Neural cell (in vitro differentiated cells): ENCODE measurements around the gene CLSTN2.

Source experiments
- CTCF ChIP-seq: fragments of 450-650 bp; IDR thresholded peaks from 2 replicates; pipeline ENCODE4 v1.5.1; 2014; ENCODE audit warnings: antibody characterized with exemption, mild to moderate bottlenecking, moderate library complexity; ENCODE audit not compliant: poor library complexity, severe bottlenecking
- EP300 ChIP-seq: fragments of 450-650 bp; conservative IDR thresholded peaks from 2 replicates; pipeline ENCODE4 v1.6.1; 2014; ENCODE audit warnings: antibody characterized with exemption, mild to moderate bottlenecking, moderate library complexity; ENCODE audit not compliant: poor library complexity, severe bottlenecking
- EZH2 ChIP-seq: fragments of 200-600, 300-800 bp; shearing (Covaris generic), sonication (generic); IDR thresholded peaks from 2 replicates; pipeline ENCODE4 v1.6.1; 2014; ENCODE audit warnings: antibody characterized with exemption, low read length, borderline replicate concordance, mild to moderate bottlenecking; ENCODE audit not compliant: insufficient read depth, poor library complexity, severe bottlenecking
- RAD21 ChIP-seq: fragments of 450-650 bp; conservative IDR thresholded peaks from 2 replicates; pipeline ENCODE4 v1.6.1; 2014; ENCODE audit warnings: antibody characterized with exemption, mild to moderate bottlenecking, moderate library complexity
- REST ChIP-seq: IDR thresholded peaks from 2 replicates; pipeline ENCODE4 v1.6.1; 2012; ENCODE audit warnings: borderline replicate concordance
- SMC3 ChIP-seq: fragments of 450-650 bp; conservative IDR thresholded peaks from 2 replicates; pipeline ENCODE4 v1.6.1; 2014; ENCODE audit warnings: antibody characterized with exemption, mild to moderate bottlenecking, moderate library complexity; ENCODE audit not compliant: poor library complexity
- TAF1 ChIP-seq: IDR thresholded peaks from 2 replicates; pipeline ENCODE4 v1.6.1; 2012; ENCODE audit warnings: low read depth

GRCh38 chr3:140265302-140265701, 330.3 kb downstream of the CLSTN2 start:
- TF ChIP-seq CTCF (no peak), SMC3 (no peak), REST (no peak), TAF1 (no peak), EP300 (no peak), EZH2 (no peak), RAD21 (no peak)
